ENCODE measurements around the gene SLC39A11. TPM values are rescaled to one million over a fixed set of nuclear protein-coding genes. Genes with fewer than 3 reads are reported as not detected.

The SLC39A11 gene
- total RNA-seq, 1 donor from 2014 or later, result 5.5 TPM

DNA sequence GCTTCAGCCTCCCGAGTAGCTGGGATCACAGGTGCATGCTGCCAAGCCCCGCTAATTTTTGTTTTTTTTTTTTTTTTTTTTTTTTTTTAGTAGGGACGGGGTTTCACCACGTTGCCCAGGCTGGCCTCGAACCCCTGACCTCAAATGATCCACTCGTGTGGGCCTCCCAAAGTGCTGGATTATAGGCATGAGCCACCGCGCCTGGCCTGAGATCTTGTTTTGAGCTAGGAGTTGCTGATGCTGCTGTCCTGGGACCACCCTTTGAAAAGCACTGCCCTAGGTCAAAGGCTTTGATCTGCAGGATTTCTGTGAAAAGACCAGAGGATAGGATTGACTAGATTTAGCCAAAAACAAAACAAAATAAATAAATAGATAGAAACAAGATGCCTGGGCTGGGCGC lies 798 bp upstream of the SLC39A11 start:
- no peak for DNase-seq (ENCODE audit: low spot score)
- peaks cover 13% of the 10 kb centered on the region for H3K4me1 Mint-ChIP-seq
- no peaks in the 10 kb centered on the region for H3K9me3 ChIP-seq (ENCODE audit: low read depth)
- H3F3A ChIP-seq (ENCODE audit: low read depth), result peaks cover 7% of the 10 kb centered on the region
- H4K20me1 ChIP-seq (ENCODE audit: low read depth), result no peaks in the 10 kb centered on the region
- H3K27me3 ChIP-seq, result no peaks in the 10 kb centered on the region
- H2AFZ ChIP-seq (replicated peaks), result no peak overlapping the region
- no peaks in the 10 kb centered on the region for H3K36me3 ChIP-seq
- no peaks in the 10 kb centered on the region for H3K79me2 ChIP-seq (ENCODE audit: low read depth)
- no peak overlapping the region for H3K27ac ChIP-seq
- H3K27ac Mint-ChIP-seq, result no peak overlapping the region
- no peaks in the 10 kb centered on the region for H3K36me3 Mint-ChIP-seq
- H3K4me2 ChIP-seq, result no peak overlapping the region
- no peaks in the 10 kb centered on the region for H3K9me3 Mint-ChIP-seq
- H3K9ac ChIP-seq, result no peak overlapping the region
- no peaks in the 10 kb centered on the region for H3K27me3 Mint-ChIP-seq (ENCODE audit: insufficient read depth, low read depth)
- TF ChIP-seq EZH2 (IDR thresholded peaks at IDR 0.05) (no peak), CTCF (IDR thresholded peaks at IDR 0.05) (no peak), EZH2phosphoT487 (IDR thresholded peaks at IDR 0.05) (no peak)
- no peak overlapping the region for H3K4me3 ChIP-seq
- H3K4me3 Mint-ChIP-seq, result no peak overlapping the region
- H3K4me1 ChIP-seq, result peaks cover 7% of the 10 kb centered on the region

- peaks cover 13% of the 10 kb centered on the region for H3K4me1 Mint-ChIP-seq
- no peaks in the 10 kb centered on the region for H3K9me3 Mint-ChIP-seq
- no peaks in the 10 kb centered on the region for H3K79me2 ChIP-seq (ENCODE audit: low read depth)
- peak; percentile 71 for DNase-seq (ENCODE audit: low spot score)
- peak overlapping the region; percentile 92 for H3K4me3 Mint-ChIP-seq
- H4K20me1 ChIP-seq (ENCODE audit: low read depth), result no peaks in the 10 kb centered on the region
- H3F3A ChIP-seq (ENCODE audit: low read depth), result peaks cover 7% of the 10 kb centered on the region
- H2AFZ ChIP-seq (replicated peaks), result peak overlapping the region; percentile 93
- H3K4me1 ChIP-seq, result peaks cover 7% of the 10 kb centered on the region
- H3K27me3 Mint-ChIP-seq (ENCODE audit: insufficient read depth, low read depth), result no peaks in the 10 kb centered on the region
- H3K36me3 ChIP-seq, result no peaks in the 10 kb centered on the region
- H3K9ac ChIP-seq, result no peak overlapping the region
- no peak overlapping the region for H3K27ac ChIP-seq
- TF ChIP-seq CTCF (IDR thresholded peaks at IDR 0.05) (no peak), EZH2phosphoT487 (IDR thresholded peaks at IDR 0.05) (no peak), EZH2 (IDR thresholded peaks at IDR 0.05) (no peak)
- H3K9me3 ChIP-seq (ENCODE audit: low read depth), result no peaks in the 10 kb centered on the region
- peak overlapping the region; percentile 53 for H3K4me3 ChIP-seq
- peak overlapping the region; percentile 74 for H3K4me2 ChIP-seq
- H3K27ac Mint-ChIP-seq, result no peak overlapping the region
- peaks cover 7% of the 10 kb centered on the region for H3K36me3 Mint-ChIP-seq
- H3K27me3 ChIP-seq, result no peaks in the 10 kb centered on the region
Measured at GRCh38 chr17:73091770-73092522, 542 bp downstream of the SLC39A11 start.

DNA sequence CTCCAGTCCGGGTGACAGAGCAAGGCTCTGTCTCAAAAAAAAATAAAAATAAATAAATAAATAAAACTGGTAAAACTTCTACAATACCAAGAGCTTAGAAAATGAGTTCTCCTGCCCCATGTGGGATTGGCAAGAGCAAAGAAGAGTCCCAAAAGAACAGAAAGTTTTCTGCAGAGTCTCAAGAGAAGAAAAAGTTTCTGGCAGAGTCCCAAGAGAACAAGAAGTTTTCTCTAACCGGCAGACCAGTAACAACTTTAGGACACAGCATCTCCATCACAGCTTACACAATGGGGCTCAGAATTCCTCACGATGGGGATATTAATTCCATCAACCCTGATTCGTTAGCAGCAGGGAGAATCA lies 1.1 kb downstream of the SLC39A11 start:
- Histone ChIP-seq H3K9ac (no peak overlapping the region), H3K4me3 (peak overlapping the region; percentile 53), H4K20me1 (ENCODE audit: low read depth) (no peaks in the 10 kb centered on the region), H3K9me3 (ENCODE audit: low read depth) (no peaks in the 10 kb centered on the region), H3K4me1 (peaks cover 7% of the 10 kb centered on the region), H3K36me3 (no peaks in the 10 kb centered on the region), H3K27me3 (no peaks in the 10 kb centered on the region), H3K4me2 (peak overlapping the region; percentile 74), H3K27ac (no peak overlapping the region), H3K79me2 (ENCODE audit: low read depth) (no peaks in the 10 kb centered on the region), H3F3A (ENCODE audit: low read depth) (peaks cover 7% of the 10 kb centered on the region), H2AFZ (replicated peaks) (no peak overlapping the region)
- H3K9me3 Mint-ChIP-seq, result no peaks in the 10 kb centered on the region
- H3K27ac Mint-ChIP-seq, result no peak overlapping the region
- peaks cover 7% of the 10 kb centered on the region for H3K36me3 Mint-ChIP-seq
- peaks cover 13% of the 10 kb centered on the region for H3K4me1 Mint-ChIP-seq
- H3K27me3 Mint-ChIP-seq (ENCODE audit: insufficient read depth, low read depth), result no peaks in the 10 kb centered on the region
- peak overlapping the region; percentile 92 for H3K4me3 Mint-ChIP-seq
- TF ChIP-seq CTCF (IDR thresholded peaks at IDR 0.05) (no peak), EZH2phosphoT487 (IDR thresholded peaks at IDR 0.05) (no peak), EZH2 (IDR thresholded peaks at IDR 0.05) (no peak)
- DNase-seq (ENCODE audit: low spot score), result no peak
